CD14-positive monocyte (primary cell): ENCODE data around the gene NMT1. TPM values are rescaled to one million over a fixed set of nuclear protein-coding genes. Genes with fewer than 3 reads are reported as not detected.

Experiments used
- DNase-seq, 3 donors: peaks; one replicate each; pipeline ENCODE4 v3.0.0-alpha.2; 2011 to 2022
- H2AFZ ChIP-seq: 2 replicates; pipeline ENCODE4 v1.6.0; 2012; ENCODE audit warnings: mild to moderate bottlenecking, low read depth, low read length, inconsistent platforms; ENCODE audit not compliant: insufficient read depth, poor library complexity, severe bottlenecking
- H3K27ac ChIP-seq, 2 donors: 1 replicate in 1 of 2; 2 replicates in 1 of 2; pipeline ENCODE4 v1.5.1; 2012 to 2013; ENCODE audit warnings: low read length in 2 of 2, control low read depth in 1 of 2, inconsistent platforms in 1 of 2, low read depth in 1 of 2, mild to moderate bottlenecking in 1 of 2
- H3K27me3 ChIP-seq, 2 donors: one replicate each; pipeline versions ENCODE4 v1.6.0 to v1.6.1; 2011 to 2013; ENCODE audit warnings: low read length in 2 of 2; ENCODE audit not compliant: control insufficient read depth in 2 of 2, insufficient read depth in 2 of 2
- H3K36me3 ChIP-seq, 2 donors: replicated peaks in 1 of 2; 1 replicate in 1 of 2; 2 replicates in 1 of 2; pipeline versions ENCODE4 v1.5.1 to v1.6.1; 2012 to 2013; ENCODE audit warnings: low read length in 2 of 2, control low read depth in 1 of 2, inconsistent platforms in 1 of 2, mild to moderate bottlenecking in 1 of 2; ENCODE audit not compliant: insufficient read depth in 2 of 2, control insufficient read depth in 1 of 2
- H3K4me1 ChIP-seq, 2 donors: 1 replicate in 1 of 2; 2 replicates in 1 of 2; pipeline versions ENCODE4 v1.5.1 to v1.6.1; 2012 to 2013; ENCODE audit warnings: low read length in 2 of 2, control low read depth in 1 of 2, inconsistent platforms in 1 of 2, mild to moderate bottlenecking in 1 of 2, moderate library complexity in 1 of 2; ENCODE audit not compliant: insufficient read depth in 2 of 2, control insufficient read depth in 1 of 2
- H3K4me2 ChIP-seq: replicated peaks from 2 replicates; pipeline ENCODE3; 2012; ENCODE audit warnings: low read length, moderate library complexity, mild to moderate bottlenecking; ENCODE audit not compliant: poor library complexity, severe bottlenecking; ENCODE audit errors: extremely low read depth
- H3K4me3 ChIP-seq, 3 experiments: fragments of 200-600 bp in 1 of 3; sonication (generic) in 1 of 3; replicated peaks in 1 of 3; 1 replicate in 2 of 3; 2 replicates in 1 of 3; pipeline ENCODE4 v1.5.1; 2011 to 2013; ENCODE audit warnings: low read length in 3 of 3, mild to moderate bottlenecking in 3 of 3, control low read depth in 2 of 3, low read depth in 2 of 3, inconsistent platforms in 1 of 3, moderate library complexity in 1 of 3
- H3K79me2 ChIP-seq: 2 replicates; pipeline ENCODE4 v1.6.0; 2012; ENCODE audit warnings: mild to moderate bottlenecking, control low read depth, inconsistent platforms, low read length, moderate library complexity; ENCODE audit not compliant: insufficient read depth
- H3K9ac ChIP-seq: 2 replicates; pipeline ENCODE4 v1.6.0; 2017; ENCODE audit warnings: low read length, mild to moderate bottlenecking; ENCODE audit not compliant: insufficient read depth, poor library complexity, severe bottlenecking
- H3K9me3 ChIP-seq, 2 donors: replicated peaks in 1 of 2; 1 replicate in 1 of 2; 2 replicates in 1 of 2; pipeline versions ENCODE4 v1.5.1 to v1.6.1; 2012 to 2013; ENCODE audit warnings: low read length in 2 of 2, control low read depth in 1 of 2; ENCODE audit not compliant: control insufficient read depth in 1 of 2, insufficient read depth in 1 of 2
- H4K20me1 ChIP-seq: 2 replicates; pipeline ENCODE4 v1.6.0; 2012; ENCODE audit warnings: mild to moderate bottlenecking, low read length, control low read depth, moderate library complexity; ENCODE audit not compliant: insufficient read depth
- H3K27ac Mint-ChIP-seq, 7 donors: one replicate each; pipeline ENCODE4 v1.8.0; 2020; ENCODE audit warnings: mild to moderate bottlenecking in 7 of 7, mixed read lengths in 7 of 7, moderate library complexity in 6 of 7, inconsistent platforms in 2 of 7
- H3K27me3 Mint-ChIP-seq, 3 donors: one replicate each; pipeline ENCODE4 v1.8.0; 2021 to 2022; ENCODE audit warnings: low read depth in 3 of 3, mild to moderate bottlenecking in 3 of 3, mixed read lengths in 3 of 3, moderate library complexity in 3 of 3, inconsistent platforms in 1 of 3
- H3K36me3 Mint-ChIP-seq, 2 donors: one replicate each; pipeline ENCODE4 v1.8.0; 2020; ENCODE audit warnings: mixed read lengths in 2 of 2, inconsistent platforms in 1 of 2, mild to moderate bottlenecking in 1 of 2
- H3K4me1 Mint-ChIP-seq: one replicate; pipeline ENCODE4 v1.8.0; 2020; ENCODE audit warnings: mild to moderate bottlenecking, mixed read lengths
- H3K4me3 Mint-ChIP-seq, 2 donors: one replicate each; pipeline ENCODE4 v1.8.0; 2020; ENCODE audit warnings: mild to moderate bottlenecking in 2 of 2, mixed read lengths in 2 of 2, moderate library complexity in 1 of 2
- H3K9me3 Mint-ChIP-seq, 7 donors: one replicate each; pipeline ENCODE4 v1.8.0; 2020 to 2022; ENCODE audit warnings: mixed read lengths in 7 of 7, mild to moderate bottlenecking in 6 of 7, moderate library complexity in 6 of 7, inconsistent platforms in 2 of 7
- CTCF ChIP-seq: fragments of 200-600 bp; IDR thresholded peaks from one replicate; pipeline ENCODE4 v1.8.0; 2022; ENCODE audit warnings: antibody characterized with exemption, mild to moderate bottlenecking
- WGBS: methylation state at CpG from one replicate; pipeline ENCODE4 v1.1.5; 2013; ENCODE audit warnings: missing lambda C conversion rate; ENCODE audit not compliant: insufficient coverage; 5-methylcytosine and 5-hydroxymethylcytosine counted together
- intact Hi-C, 2 donors: fragments of 100-400 bp; cut with micrococcal nuclease; formaldehyde crosslinking; loops; one replicate each; pipeline versions ENCODE4 v1.15.0 to v1.15.1; 2023
- polyA plus RNA-seq, 3 donors: library from polyadenylated mRNA; depleted of rRNA in 1 of 3; unstranded in 2 of 3; stranded (reverse) in 1 of 3; fragments of 300-500 nt in 2 of 3; fragments of >200 nt in 1 of 3; fragmentation: Illumina TruSeq in 2 of 3; gene quantifications; 1 replicate in 2 of 3; 2 replicates in 1 of 3; pipeline ENCODE4 v1.2.3, GENCODE V29; 2012 to 2021

NMT1 gene
- polyA plus RNA-seq, 3 donors = 27.2 to 50.2 (median 45.1) TPM

GRCh38 chr17:45117848-45118646 lies 56.9 kb downstream of the NMT1 start:
- Histone ChIP-seq H3K4me1 (peaks cover 0 to 14% of the 10 kb centered on the region in 2 donors), H4K20me1 (no peaks in the 10 kb centered on the region), H3K27ac (no peak overlapping the region), H3K9ac (no peak overlapping the region), H3K36me3 (no peaks in the 10 kb centered on the region), H3K4me3 (no peak overlapping the region), H3K4me2 (no peak overlapping the region), H2AFZ (no peak overlapping the region), H3K79me2 (no peaks in the 10 kb centered on the region), H3K9me3 (no peaks in the 10 kb centered on the region), H3K27me3 (peaks cover 0 to 22% of the 10 kb centered on the region in 2 donors)
- no peak for TF ChIP-seq CTCF
- no peak for DNase-seq
- no peak overlapping the region for H3K4me3 Mint-ChIP-seq
- 98% methylated on average over 7 of the region's 20 CpGs for WGBS
- H3K27ac Mint-ChIP-seq = peak overlapping the region in 2 of 7 donors; percentile 22 to 40
- peaks cover 19 to 33% (median 19%) of the 10 kb centered on the region in 3 donors for H3K27me3 Mint-ChIP-seq
- intact Hi-C loops = no loop called here
- H3K36me3 Mint-ChIP-seq = peaks cover 0 to 5% of the 10 kb centered on the region in 2 donors
- peaks cover 0 to 5% (median 0%) of the 10 kb centered on the region in 7 donors for H3K9me3 Mint-ChIP-seq
- H3K4me1 Mint-ChIP-seq = peaks cover 11% of the 10 kb centered on the region

- Mint-ChIP-seq H3K27ac (no peak overlapping the region), H3K27me3 (peaks cover 17 to 33% (median 19%) of the 10 kb centered on the region in 3 donors), H3K4me3 (no peak overlapping the region), H3K36me3 (peaks cover 0 to 5% of the 10 kb centered on the region in 2 donors), H3K4me1 (peaks cover 16% of the 10 kb centered on the region), H3K9me3 (peaks cover 0 to 5% (median 0%) of the 10 kb centered on the region in 7 donors)
- H3K27me3 ChIP-seq = peaks cover 0 to 22% of the 10 kb centered on the region in 2 donors
- H3K9ac ChIP-seq = no peak overlapping the region
- no peaks in the 10 kb centered on the region for H3K79me2 ChIP-seq
- H3K9me3 ChIP-seq = no peaks in the 10 kb centered on the region
- no peaks in the 10 kb centered on the region for H3K36me3 ChIP-seq
- no peaks in the 10 kb centered on the region for H4K20me1 ChIP-seq
- intact Hi-C loops = no loop called here
- DNase-seq = no peak
- H3K4me2 ChIP-seq = no peak overlapping the region
- H2AFZ ChIP-seq = no peak overlapping the region
- H3K4me1 ChIP-seq = peaks cover 5 to 21% of the 10 kb centered on the region in 2 donors
- WGBS = 95% methylated on average over 21 of the region's 23 CpGs
- H3K4me3 ChIP-seq = no peak overlapping the region
- no peak overlapping the region for H3K27ac ChIP-seq
- TF ChIP-seq CTCF = no peak
Observed at GRCh38 chr17:45118691-45119090, 57.6 kb downstream of the NMT1 start.
